Measurements from ENCODE around the gene TAF11L4.

DNA sequence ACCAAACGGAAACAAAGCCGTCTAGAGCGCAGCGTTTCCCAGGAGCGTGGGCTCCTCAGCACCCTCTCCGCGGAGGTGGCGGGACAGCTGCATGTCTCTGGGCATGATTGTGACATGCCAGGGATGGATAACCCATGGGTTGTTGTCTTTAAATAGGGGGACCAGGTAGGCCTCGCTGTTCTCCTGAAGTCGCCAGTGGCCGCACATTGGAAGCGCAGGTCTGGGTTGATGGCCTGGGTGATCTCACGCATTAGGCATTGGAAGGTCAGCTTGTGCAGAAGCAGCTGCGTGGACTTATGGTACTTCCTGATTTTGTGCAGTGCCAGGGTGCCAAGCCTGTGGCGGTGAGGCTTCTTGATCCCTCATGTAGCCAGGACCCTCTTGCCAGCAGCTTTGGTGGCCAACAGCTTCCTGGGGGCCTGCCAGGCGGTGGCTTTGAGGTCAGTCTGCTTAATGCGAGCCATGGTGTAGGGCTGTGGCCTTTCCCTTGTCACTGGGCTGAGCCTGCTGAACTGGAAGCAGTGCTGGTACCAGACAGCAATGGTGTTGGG is 9.8 kb upstream of the TAF11L4 start:
- TF ChIP-seq, protein P1, sequence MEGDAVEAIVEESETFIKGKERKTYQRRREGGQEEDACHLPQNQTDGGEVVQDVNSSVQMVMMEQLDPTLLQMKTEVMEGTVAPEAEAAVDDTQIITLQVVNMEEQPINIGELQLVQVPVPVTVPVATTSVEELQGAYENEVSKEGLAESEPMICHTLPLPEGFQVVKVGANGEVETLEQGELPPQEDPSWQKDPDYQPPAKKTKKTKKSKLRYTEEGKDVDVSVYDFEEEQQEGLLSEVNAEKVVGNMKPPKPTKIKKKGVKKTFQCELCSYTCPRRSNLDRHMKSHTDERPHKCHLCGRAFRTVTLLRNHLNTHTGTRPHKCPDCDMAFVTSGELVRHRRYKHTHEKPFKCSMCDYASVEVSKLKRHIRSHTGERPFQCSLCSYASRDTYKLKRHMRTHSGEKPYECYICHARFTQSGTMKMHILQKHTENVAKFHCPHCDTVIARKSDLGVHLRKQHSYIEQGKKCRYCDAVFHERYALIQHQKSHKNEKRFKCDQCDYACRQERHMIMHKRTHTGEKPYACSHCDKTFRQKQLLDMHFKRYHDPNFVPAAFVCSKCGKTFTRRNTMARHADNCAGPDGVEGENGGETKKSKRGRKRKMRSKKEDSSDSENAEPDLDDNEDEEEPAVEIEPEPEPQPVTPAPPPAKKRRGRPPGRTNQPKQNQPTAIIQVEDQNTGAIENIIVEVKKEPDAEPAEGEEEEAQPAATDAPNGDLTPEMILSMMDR (IDR thresholded peaks at IDR 0.05; ENCODE audit: low read depth, low read length, poor library complexity, severe bottlenecking): no peak
- no peak for TF ChIP-seq EZH2phosphoT487 (IDR thresholded peaks at IDR 0.05; ENCODE audit: borderline replicate concordance, low read length)
